Astrocyte of the spinal cord (primary cell): Measurements from ENCODE around the gene ALG2.
A peak's percentile ranks its signal among the peaks of the same experiment; 100 is the strongest.

Experiments used
- DNase-seq: peaks from one replicate; pipeline ENCODE4 v3.0.0; 2011; ENCODE audit warnings: low read depth, low spot score
- H3K4me3 ChIP-seq: 2 replicates; pipeline ENCODE4 v1.5.1; 2011; ENCODE audit warnings: low read depth, mild to moderate bottlenecking, low read length, moderate library complexity
- CTCF ChIP-seq: IDR thresholded peaks from 2 replicates; pipeline ENCODE4 v1.5.1; 2012; ENCODE audit warnings: low read depth, mild to moderate bottlenecking, low read length, inconsistent platforms
- in situ Hi-C: cut with HindIII; loops from 2 replicates; pipeline ENCODE4 v1.10.0; 2017; ENCODE audit warnings: low sequenced_read_pairs

ALG2 gene

GRCh38 chr9:99253134-99253533, 31.4 kb upstream of the ALG2 start:
- TF ChIP-seq CTCF, result no peak
- DNase-seq, result no peak
- in situ Hi-C loops, result no loop called here

GRCh38 chr9:99251157-99251556, 29.4 kb upstream of the ALG2 start:
- no peak overlapping the region for H3K4me3 ChIP-seq
- no peak for DNase-seq
- in situ Hi-C loops, result no loop called here

More at GRCh38 chr9:99253134-99253533, 31.4 kb upstream of the ALG2 start:
- no peak overlapping the region for H3K4me3 ChIP-seq

GRCh38 chr9:99249619-99250018, 27.9 kb upstream of the ALG2 start:
- in situ Hi-C loops, result no loop called here
- no peak overlapping the region for H3K4me3 ChIP-seq
- TF ChIP-seq CTCF, result no peak
- no peak for DNase-seq

More at GRCh38 chr9:99251157-99251556, 29.4 kb upstream of the ALG2 start:
- no peak for TF ChIP-seq CTCF

GRCh38 chr9:99244344-99245260, 22.9 kb upstream of the ALG2 start:
- no peak for DNase-seq
- in situ Hi-C loops, result no loop called here
- no peak for TF ChIP-seq CTCF
- no peak overlapping the region for H3K4me3 ChIP-seq

GRCh38 chr9:99241106-99241505, 19.4 kb upstream of the ALG2 start:
- TF ChIP-seq CTCF, result no peak
- in situ Hi-C loops, result no loop called here

GRCh38 chr9:99239341-99240060, 17.8 kb upstream of the ALG2 start:
- in situ Hi-C loops, result no loop called here
- TF ChIP-seq CTCF, result no peak
- H3K4me3 ChIP-seq, result no peak overlapping the region
- peak; percentile 29 for DNase-seq

More at GRCh38 chr9:99241106-99241505, 19.4 kb upstream of the ALG2 start:
- no peak for DNase-seq
- no peak overlapping the region for H3K4me3 ChIP-seq
